ENCODE results near the gene SLC38A7.
"Not testable (repeated sequence)": the region's sequence is repeated elsewhere in the genome, so short reads cannot be mapped to it uniquely, and the experiment has no call there.

The SLC38A7 gene

DNA sequence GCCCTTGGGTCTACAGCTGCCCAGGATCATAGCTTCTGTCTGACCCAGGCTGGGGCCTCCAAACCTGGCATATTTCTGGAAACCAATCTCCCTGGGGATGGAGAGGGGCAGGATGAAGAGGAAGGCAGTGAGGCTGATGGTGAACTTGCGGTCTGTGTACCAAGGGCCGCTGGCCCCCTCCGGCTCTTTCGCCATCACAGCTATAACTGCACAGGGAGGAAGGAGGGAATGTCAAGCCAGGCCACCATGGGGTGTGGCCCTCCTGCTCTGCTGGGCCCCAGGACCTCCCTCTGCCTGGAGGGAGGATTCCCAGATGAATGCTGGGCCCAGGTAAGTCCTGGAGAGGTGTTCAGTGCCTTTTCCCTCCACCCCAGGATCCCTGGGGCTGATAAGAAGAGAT, 6.3 kb downstream of the SLC38A7 start:
- DNase-seq (ENCODE audit: low read depth in 2 of 2), result no peak

DNA sequence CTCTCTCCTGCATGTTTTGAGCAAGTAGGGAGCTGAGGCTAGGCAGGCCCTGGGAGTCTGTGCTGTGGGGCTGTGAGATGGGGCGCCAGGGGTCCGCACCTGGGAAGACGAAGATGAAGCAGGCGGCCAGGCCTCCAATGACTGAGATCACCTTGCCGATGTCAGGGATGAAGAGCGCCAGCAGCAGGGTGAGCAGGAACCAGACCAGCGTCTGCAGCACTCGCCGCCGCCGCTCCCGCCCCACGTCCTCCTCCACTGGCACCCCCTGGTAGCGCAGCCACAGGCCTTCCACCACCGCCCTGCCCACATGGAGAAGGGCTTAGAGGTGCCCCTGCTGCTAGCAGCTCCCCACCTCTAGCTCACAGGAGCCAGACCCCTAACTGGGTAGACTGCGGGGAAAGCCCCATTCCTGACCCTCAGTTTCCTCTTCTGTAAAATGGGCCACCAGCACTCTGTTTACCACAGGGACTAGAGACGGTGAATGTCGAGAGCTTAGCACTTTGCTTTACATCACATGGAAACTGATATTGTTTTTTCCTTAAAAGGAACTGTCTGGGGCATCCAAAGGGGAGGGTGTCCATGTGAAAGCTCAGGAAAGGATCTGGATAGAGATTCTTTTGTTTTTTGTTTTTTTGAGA, 13.5 kb downstream of the SLC38A7 start:
- DNase-seq (ENCODE audit: low read depth in 2 of 2), result no peak

- DNase-seq (ENCODE audit: low read depth in 2 of 2), result no peak
Measured at GRCh38 chr16:58670177-58670576, 14.4 kb downstream of the SLC38A7 start.

DNA sequence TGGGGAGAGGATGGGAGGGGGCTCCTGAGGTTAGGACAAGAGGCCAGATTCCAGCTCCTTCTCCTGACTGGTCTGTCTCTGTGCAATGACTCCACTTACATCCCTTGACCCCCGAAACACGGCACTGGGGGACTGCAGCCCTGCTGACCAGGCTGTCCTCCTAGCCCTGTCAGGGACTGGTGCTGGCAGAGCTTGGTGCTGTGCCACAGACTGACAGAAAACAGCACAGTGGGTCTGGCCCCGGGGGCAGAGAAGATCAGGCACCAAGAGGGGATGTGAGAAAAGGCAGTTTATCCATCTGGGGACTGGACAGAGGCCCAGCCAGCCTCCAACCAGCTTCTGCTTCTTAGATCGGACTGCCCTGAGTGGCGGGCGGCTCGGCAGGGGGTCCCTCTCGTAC, 19.4 kb downstream of the SLC38A7 start:
- DNase-seq (ENCODE audit: low read depth in 2 of 2), result no peak

GRCh38 chr16:58661199-58661830, 23.3 kb downstream of the SLC38A7 start:
- no peak for DNase-seq (ENCODE audit: low read depth in 2 of 2)

- DNase-seq (ENCODE audit: low read depth in 2 of 2), result not testable (repeated sequence)
Measured at GRCh38 chr16:58659911-58660310, 24.7 kb downstream of the SLC38A7 start.

GRCh38 chr16:58658796-58659211, 25.8 kb downstream of the SLC38A7 start:
- no peak for DNase-seq (ENCODE audit: low read depth in 2 of 2)

GRCh38 chr16:58656899-58657298, 27.7 kb downstream of the SLC38A7 start:
- DNase-seq (ENCODE audit: low read depth in 2 of 2), result no peak

DNA sequence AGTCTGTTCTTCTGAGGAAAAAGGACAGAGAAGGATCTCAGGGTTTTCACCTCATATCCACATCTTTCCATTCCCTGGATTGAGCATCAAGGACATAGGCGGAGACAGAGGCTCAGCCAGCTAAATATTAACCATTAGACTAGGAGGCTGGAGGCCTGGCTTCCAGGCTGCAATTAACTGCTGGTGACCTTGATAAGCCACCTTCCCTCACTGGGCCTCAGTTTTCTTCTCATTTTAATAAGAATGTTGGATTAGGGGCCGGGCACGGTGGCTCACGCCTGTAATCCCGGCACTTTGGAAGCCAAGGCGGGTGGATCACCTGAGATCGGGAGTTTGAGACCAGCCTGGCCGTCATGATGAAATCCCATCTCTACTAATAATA, 29.4 kb downstream of the SLC38A7 start:
- no peak for DNase-seq (ENCODE audit: low read depth in 2 of 2)

DNA sequence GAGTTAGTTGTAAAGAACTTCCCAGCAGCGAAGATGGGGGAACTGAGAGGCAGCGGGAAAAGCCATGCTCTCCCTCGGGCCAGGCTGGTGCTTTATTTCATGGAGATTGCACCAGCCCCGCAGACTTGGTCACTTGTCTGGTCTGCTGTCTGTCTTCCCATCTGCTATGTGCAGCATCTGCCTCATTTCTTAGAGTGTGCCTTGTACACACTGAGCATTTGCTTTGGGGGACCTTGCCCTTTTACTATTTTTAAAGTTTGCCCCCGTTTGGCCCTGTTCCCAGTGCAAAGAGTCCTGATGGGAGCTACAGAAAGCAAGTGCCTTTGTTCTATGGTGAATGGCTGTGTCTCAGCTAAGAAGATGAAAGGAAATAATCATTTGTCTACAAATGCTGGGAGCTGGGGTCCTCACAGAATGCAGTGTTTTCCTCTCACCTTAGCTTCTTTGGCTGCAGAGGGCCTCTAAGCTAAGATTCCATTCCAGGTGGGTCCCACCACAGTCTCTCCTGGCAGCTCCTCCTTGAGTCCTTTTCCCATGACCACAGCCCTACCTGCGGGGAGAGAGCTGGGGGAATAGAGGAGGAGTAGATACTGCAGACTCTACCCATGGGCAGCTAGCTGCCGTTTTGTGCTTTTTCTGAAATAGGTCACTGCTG, 29.9 kb downstream of the SLC38A7 start:
- no peak for DNase-seq (ENCODE audit: low read depth in 2 of 2)

GRCh38 chr16:58652741-58653140, 31.8 kb downstream of the SLC38A7 start:
- DNase-seq (ENCODE audit: low read depth in 2 of 2), result no peak

DNA sequence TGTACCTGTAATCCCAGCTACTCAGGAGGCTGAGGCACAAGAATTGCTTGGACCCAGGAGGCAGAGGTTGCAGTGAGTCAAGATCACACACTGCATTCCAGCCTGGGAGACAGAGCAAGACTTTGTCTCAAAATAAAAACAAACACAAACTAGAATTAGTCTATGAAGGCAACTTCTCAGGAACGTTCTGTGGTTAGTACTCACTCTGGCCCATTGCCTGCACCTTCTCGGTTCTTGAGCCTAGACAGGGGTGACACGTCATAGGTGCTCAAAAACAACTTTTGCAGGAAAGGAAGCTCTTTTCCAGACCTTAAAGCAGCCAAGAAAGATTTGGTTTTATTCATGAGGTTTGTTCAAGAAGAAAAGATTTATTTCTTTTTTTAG, 32.6 kb downstream of the SLC38A7 start:
- DNase-seq (ENCODE audit: low read depth in 2 of 2), result no peak

- DNase-seq (ENCODE audit: low read depth in 2 of 2), result no peak
Measured at GRCh38 chr16:58649707-58650106, 34.9 kb downstream of the SLC38A7 start.

- DNase-seq (ENCODE audit: low read depth in 2 of 2), result no peak
Measured at GRCh38 chr16:58647107-58647506, 37.5 kb downstream of the SLC38A7 start.

DNA sequence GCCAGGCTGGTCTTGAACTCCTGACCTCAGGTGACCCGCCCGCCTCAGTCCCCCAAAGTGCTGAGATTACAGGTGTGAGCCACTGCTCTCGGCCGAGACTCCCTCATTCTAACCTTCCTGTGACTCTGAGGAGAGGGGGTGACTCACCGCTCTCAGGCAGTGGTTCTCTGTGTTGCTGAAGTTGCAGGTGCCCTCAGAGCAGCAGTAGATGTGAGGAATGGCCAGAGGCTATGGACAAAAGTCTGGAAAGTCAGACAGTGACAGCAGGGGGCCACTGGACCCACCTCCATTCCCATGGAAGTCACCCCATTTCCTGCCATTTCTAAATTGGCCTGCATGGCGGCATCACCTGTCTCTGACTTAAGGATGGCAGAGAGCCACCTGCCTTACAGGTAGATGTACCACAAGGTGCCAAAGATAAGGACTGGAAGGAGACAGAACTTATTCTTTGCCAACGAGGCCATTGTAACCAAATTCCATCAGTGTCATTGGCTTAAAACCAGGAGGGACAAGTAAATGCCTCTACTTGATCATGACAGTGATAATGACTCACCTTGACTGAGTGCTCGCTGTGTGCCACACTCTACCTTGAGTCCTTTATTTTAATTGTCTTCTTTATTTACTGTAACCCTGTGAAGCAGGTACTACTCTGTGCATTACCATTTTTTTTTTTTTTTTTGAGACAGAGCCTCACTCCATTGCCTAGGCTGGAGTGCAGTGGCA, 39.6 kb downstream of the SLC38A7 start:
- DNase-seq (ENCODE audit: low read depth in 2 of 2), result no peak

DNA sequence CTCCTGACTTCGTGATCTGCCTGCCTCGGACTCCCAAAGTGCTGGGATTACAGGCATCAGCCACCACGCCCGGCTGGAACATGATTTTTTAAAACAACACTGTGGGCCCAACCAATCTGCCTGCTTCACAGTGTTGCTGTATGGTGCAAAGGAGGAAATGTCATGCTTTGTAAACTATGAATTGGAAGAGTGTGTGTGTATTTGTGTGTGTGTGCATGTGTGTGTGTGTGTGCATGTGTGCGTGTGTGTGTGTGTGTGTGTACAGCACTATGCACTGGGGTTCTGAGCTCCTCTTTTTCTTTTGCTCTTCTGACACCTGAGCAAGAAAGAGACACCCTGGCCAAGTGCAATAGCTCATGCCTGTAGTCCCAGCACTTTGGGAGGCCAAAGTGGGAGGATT, 40.5 kb downstream of the SLC38A7 start:
- DNase-seq (ENCODE audit: low read depth in 2 of 2), result no peak

- no peak for DNase-seq (ENCODE audit: low read depth in 2 of 2)
Measured at GRCh38 chr16:58640949-58641348, 43.6 kb downstream of the SLC38A7 start.

DNA sequence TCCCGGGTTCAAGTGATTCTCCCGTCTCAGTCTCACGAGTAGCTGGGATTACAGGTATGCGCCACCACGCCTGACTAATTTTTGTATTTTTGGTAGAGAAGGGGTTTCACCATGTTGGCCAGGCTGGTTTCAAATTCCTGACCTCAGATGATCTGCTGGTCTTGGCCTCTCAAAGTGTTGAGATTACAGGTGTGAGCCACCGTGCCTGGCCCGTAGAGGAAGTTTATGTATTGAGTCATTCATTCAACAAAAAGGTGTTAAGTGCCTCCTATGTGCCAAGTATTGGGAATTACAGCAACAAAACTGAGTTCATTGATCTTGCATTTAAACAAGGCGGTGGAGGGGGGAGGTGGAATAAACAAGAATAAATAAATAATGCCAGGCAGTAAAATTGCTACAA, 44.7 kb downstream of the SLC38A7 start:
- DNase-seq (ENCODE audit: low read depth in 2 of 2), result no peak

DNA sequence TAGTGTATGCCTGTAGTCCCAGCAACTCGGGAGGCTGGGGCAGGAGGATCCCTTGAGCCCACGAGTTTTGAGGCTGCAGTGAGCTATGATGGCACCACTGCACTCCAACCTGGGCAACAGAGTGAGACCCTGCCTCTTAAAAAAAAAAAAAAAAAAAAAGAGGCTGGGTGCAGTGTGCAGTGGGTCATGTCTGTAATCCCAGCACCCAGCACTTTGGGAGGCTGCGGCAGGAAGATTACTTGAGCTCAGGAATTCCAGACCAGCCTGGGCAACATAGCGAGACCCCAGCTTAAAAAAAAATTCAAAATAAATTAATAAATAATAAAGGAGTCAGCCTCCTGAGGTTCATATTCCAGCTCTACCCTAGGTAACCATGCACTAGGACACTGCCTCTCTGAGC, 45.3 kb downstream of the SLC38A7 start:
- no peak for DNase-seq (ENCODE audit: low read depth in 2 of 2)

GRCh38 chr16:58638148-58639036, 46.2 kb downstream of the SLC38A7 start:
- DNase-seq (ENCODE audit: low read depth in 2 of 2), result no peak

DNA sequence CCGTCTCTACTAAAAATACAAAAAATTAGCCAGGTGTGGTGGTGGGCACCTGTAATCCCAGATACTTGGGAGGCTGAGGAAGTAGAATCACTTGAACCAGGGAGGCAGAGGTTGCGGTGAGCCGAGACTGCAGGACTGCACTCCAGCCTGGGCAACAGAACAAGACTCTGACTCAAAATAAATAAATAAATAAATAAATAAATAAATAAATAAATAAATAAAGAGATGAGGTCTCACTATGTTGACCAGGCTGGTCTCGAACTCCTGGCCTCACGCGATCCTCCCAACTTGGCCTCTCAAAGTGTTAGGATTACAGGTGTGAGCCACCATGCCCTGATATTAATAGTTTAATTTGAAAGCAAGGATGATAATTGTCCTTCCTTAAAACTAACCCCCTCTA, 47.5 kb downstream of the SLC38A7 start:
- not testable (repeated sequence) for DNase-seq (ENCODE audit: low read depth in 2 of 2)

GRCh38 chr16:58636466-58636865, 48.1 kb downstream of the SLC38A7 start:
- no peak for DNase-seq (ENCODE audit: low read depth in 2 of 2)

Data from stimulated activated CD8-positive, alpha-beta memory T cell treated with anti-CD3 and anti-CD28 coated beads, Interleukin-7, amount 100 ng/mL, for 1 hour (primary cell).